Measurements from ENCODE around the gene COL27A1. TPM values are rescaled to one million over a fixed set of nuclear protein-coding genes. Genes with fewer than 3 reads are reported as not detected.

COL27A1 gene
- total and polyA plus RNA-seq, 9 of the 15 experiments (the other 6 are each of a cell fraction or from before 2014, with no cell fraction given), result 0.07 TPM; not detected in 8

- TF ChIP-seq CUX1 (CRISPR knock-in tag; IDR thresholded peaks at IDR 0.05) (no peak), ELF1 (tag; IDR thresholded peaks at IDR 0.05) (no peak), HDGF (IDR thresholded peaks at IDR 0.05) (no peak), ZNF707 (CRISPR knock-in tag; conservative IDR thresholded peaks at IDR 0.05) (no peak), THRB (CRISPR knock-in tag; conservative IDR thresholded peaks at IDR 0.05) (no peak), NUFIP1 (IDR thresholded peaks at IDR 0.05; ENCODE audit: partially characterized antibody) (no peak), MCM3 (IDR thresholded peaks at IDR 0.05) (no peak), BACH1 (tag; IDR thresholded peaks at IDR 0.05) (no peak), MEF2D (tag; conservative IDR thresholded peaks at IDR 0.05; ENCODE audit: low read depth) (no peak), NCOA1 (IDR thresholded peaks at IDR 0.05; ENCODE audit: low read depth) (no peak), FUS (optimal IDR thresholded peaks at IDR 0.05; ENCODE audit: low read depth, low read length) (no peak), ZNF589 (CRISPR knock-in tag; IDR thresholded peaks at IDR 0.05; ENCODE audit: low read depth) (no peak), SPI1 (IDR thresholded peaks at IDR 0.05; ENCODE audit: borderline replicate concordance, low read depth, low read length) (no peak), MTA2 (IDR thresholded peaks at IDR 0.05; ENCODE audit: low read depth) (peak; percentile 83), HDAC2 (IDR thresholded peaks at IDR 0.05) (peak; percentile 59; the same call in 1 of the 2 replicates), NR4A1 (CRISPR knock-in tag; IDR thresholded peaks at IDR 0.05) (no peak), NR4A1 (tag; IDR thresholded peaks at IDR 0.05) (no peak), ZNF77 (CRISPR knock-in tag; IDR thresholded peaks at IDR 0.05) (no peak), WHSC1 (IDR thresholded peaks at IDR 0.05; ENCODE audit: low read length) (no peak), ZNF12 (CRISPR knock-in tag; IDR thresholded peaks at IDR 0.05) (no peak), POLR2G (IDR thresholded peaks at IDR 0.05; ENCODE audit: low read depth, low read length) (no peak), KAT2B (IDR thresholded peaks at IDR 0.05; ENCODE audit: low read depth, low read length) (no peak), KLF10 (CRISPR knock-in tag; IDR thresholded peaks at IDR 0.05) (no peak)
These were observed 83.8 kb downstream of the COL27A1 start (continued) for GRCh38 chr9:114238891-114239875.

Measured in K562 (cell line).